Astrocyte of the spinal cord (primary cell): ENCODE data around the gene NCOA7.

ENCODE experiments used
- DNase-seq: peaks from one replicate; pipeline ENCODE4 v3.0.0; 2011; ENCODE audit warnings: low read depth, low spot score
- H3K4me3 ChIP-seq: 2 replicates; pipeline ENCODE4 v1.5.1; 2011; ENCODE audit warnings: low read depth, mild to moderate bottlenecking, low read length, moderate library complexity
- in situ Hi-C: cut with HindIII; loops from 2 replicates; pipeline ENCODE4 v1.10.0; 2017; ENCODE audit warnings: low sequenced_read_pairs
- TF ChIP-seq, protein P1 (sequence below): IDR thresholded peaks from 2 replicates; pipeline ENCODE4 v1.5.1; 2012; ENCODE audit warnings: low read depth, mild to moderate bottlenecking, low read length, inconsistent platforms

NCOA7 gene

DNA sequence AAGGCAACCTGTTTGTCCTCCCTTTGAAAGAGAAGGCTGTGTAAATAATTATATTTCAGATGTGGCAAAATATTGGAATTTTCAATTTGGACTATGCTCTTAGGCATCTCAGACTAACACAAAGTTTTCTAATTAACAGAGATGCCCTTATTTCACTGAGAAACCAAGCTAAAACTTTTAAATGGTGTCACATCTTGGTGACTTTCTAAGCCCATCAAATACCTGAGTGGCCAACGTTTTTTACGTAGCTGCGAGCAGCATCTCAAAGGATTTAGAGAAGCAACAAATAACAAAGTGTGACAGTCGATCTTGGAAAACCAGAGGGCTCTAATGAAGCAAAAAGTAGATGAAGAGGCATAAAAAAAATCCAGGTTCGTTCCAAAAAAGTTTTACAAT, 44.7 kb upstream of the NCOA7 start:
- TF ChIP-seq, protein P1, sequence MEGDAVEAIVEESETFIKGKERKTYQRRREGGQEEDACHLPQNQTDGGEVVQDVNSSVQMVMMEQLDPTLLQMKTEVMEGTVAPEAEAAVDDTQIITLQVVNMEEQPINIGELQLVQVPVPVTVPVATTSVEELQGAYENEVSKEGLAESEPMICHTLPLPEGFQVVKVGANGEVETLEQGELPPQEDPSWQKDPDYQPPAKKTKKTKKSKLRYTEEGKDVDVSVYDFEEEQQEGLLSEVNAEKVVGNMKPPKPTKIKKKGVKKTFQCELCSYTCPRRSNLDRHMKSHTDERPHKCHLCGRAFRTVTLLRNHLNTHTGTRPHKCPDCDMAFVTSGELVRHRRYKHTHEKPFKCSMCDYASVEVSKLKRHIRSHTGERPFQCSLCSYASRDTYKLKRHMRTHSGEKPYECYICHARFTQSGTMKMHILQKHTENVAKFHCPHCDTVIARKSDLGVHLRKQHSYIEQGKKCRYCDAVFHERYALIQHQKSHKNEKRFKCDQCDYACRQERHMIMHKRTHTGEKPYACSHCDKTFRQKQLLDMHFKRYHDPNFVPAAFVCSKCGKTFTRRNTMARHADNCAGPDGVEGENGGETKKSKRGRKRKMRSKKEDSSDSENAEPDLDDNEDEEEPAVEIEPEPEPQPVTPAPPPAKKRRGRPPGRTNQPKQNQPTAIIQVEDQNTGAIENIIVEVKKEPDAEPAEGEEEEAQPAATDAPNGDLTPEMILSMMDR, result no peak
- no peak for DNase-seq
- H3K4me3 ChIP-seq, result no peak overlapping the region
- in situ Hi-C loops, result no loop called here

DNA sequence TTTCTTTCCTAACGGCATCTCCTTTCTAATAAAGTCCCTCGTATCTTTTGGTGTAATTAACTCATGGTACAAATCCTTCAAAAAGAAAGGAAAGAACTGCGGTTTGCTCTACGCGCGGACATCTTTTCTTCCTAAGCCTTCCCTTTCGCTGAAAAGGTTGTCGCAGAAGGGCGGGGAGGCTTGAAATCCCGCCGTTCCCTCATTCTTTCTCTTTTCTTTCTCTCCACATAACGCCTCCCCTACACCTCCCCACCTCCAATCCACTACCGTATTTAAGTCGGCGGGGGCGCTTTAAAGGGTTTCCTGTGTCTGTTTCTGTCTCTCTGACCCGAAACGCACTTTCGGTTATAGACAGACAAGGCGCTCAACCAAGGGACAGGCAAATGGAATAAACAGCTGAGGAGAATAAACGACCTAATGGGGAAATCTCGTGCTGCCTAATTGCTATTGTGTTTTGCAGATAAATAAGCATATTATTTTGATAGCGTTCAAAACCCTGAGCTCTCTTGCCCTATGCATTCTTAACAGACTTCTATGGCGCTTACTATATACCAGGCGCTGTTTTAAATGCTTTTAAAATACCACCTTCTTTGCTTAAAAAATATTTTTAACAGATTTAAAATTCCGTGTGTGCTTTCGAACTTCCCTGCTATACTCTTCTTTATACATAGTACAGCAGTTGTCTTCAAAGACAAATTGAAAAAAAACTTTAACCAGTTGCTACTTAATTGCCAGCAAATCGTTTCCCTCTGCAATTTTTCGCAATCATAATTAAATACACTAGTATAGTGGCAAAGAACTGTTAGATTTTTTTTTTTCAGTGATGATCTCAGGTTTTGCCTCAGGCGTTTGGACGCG, 43.8 kb upstream of the NCOA7 start:
- H3K4me3 ChIP-seq, result peak overlapping the region; percentile 48
- TF ChIP-seq, protein P1, result peak; percentile 7
- peak; percentile 79 for DNase-seq
- in situ Hi-C loops, result no loop called here

GRCh38 chr6:125747589-125748405, 43.0 kb upstream of the NCOA7 start:
- in situ Hi-C loops, result no loop called here
- TF ChIP-seq, protein P1, result no peak
- no peak for DNase-seq
- H3K4me3 ChIP-seq, result peak overlapping the region; percentile 48

GRCh38 chr6:125748406-125749172, 42.2 kb upstream of the NCOA7 start:
- TF ChIP-seq, protein P1, result no peak
- peak overlapping the region; percentile 48 for H3K4me3 ChIP-seq
- DNase-seq, result peak; percentile 36
- in situ Hi-C loops, result no loop called here

GRCh38 chr6:125749173-125749864, 41.4 kb upstream of the NCOA7 start, which contains the start of gene HEY2:
HEY2 (plus strand) TSS chr6:125749632; CDS start chr6:125749777, 145 bp downstream.
- TF ChIP-seq, protein P1, result no peak
- in situ Hi-C loops, result no loop called here
- DNase-seq, result peak; percentile 91
- peak within 1 kb of the TSS; percentile 48 for H3K4me3 ChIP-seq
